Measurements from ENCODE around the gene B3GALNT2. TPM values are rescaled to one million over a fixed set of nuclear protein-coding genes. Genes with fewer than 3 reads are reported as not detected.
"Not testable (repeated sequence)": the region's sequence is repeated elsewhere in the genome, so short reads cannot be mapped to it uniquely, and the experiment has no call there.

B3GALNT2 gene
- total RNA-seq, 4 donors from 2014 or later, result 21.7 to 46.2 (median 26.1) TPM

- H3K4me3 ChIP-seq (ENCODE audit: low read depth, poor library complexity, severe bottlenecking), result no peak overlapping the region
- intact Hi-C loops (cut with DNase I; ENCODE audit: low total_unique reads), result no loop called here
- no peak for DNase-seq (ENCODE audit: low spot score in 2 of 2)
- WGBS, 2 donors, result 81 to 84% methylated on average over 1 of the region's 1 CpG
- TF ChIP-seq CTCF (IDR thresholded peaks at IDR 0.05) (no peak), POLR2A (IDR thresholded peaks at IDR 0.05) (no peak)
These were observed 30.4 kb downstream of the B3GALNT2 start for GRCh38 chr1:235473806-235474205.

GRCh38 chr1:235470741-235471439 lies 33.4 kb downstream of the B3GALNT2 start:
- 85 to 86% methylated on average over 6 of the region's 6 CpGs for WGBS, 2 donors
- no peak for DNase-seq (ENCODE audit: low spot score in 2 of 2)

GRCh38 chr1:235469897-235470296 lies 34.4 kb downstream of the B3GALNT2 start:
- intact Hi-C loops (cut with DNase I; ENCODE audit: low total_unique reads); H3K4me3 ChIP-seq (ENCODE audit: low read depth, poor library complexity, severe bottlenecking); DNase-seq (ENCODE audit: low spot score in 2 of 2): not testable (repeated sequence)
- WGBS, 2 donors, result 97 to 98% methylated on average over 2 of the region's 2 CpGs

More at GRCh38 chr1:235470741-235471439, 33.4 kb downstream of the B3GALNT2 start:
- H3K4me3 ChIP-seq (ENCODE audit: low read depth, poor library complexity, severe bottlenecking), result no peak overlapping the region
- TF ChIP-seq POLR2A (IDR thresholded peaks at IDR 0.05), result no peak
- TF ChIP-seq CTCF (IDR thresholded peaks at IDR 0.05), result no peak
- intact Hi-C loops (cut with DNase I; ENCODE audit: low total_unique reads), result no loop called here

- intact Hi-C loops (cut with DNase I; ENCODE audit: low total_unique reads), result no loop called here
- DNase-seq (ENCODE audit: low spot score in 2 of 2), result no peak
- TF ChIP-seq POLR2A (IDR thresholded peaks at IDR 0.05) (no peak), CTCF (IDR thresholded peaks at IDR 0.05) (no peak)
- 78 to 82% methylated on average over 4 of the region's 4 CpGs for WGBS, 2 donors
- H3K4me3 ChIP-seq (ENCODE audit: low read depth, poor library complexity, severe bottlenecking), result no peak overlapping the region
These were observed 35.3 kb downstream of the B3GALNT2 start for GRCh38 chr1:235468970-235469369.

GRCh38 chr1:235468004-235468403 lies 36.2 kb downstream of the B3GALNT2 start:
- no peak for DNase-seq (ENCODE audit: low spot score in 2 of 2)
- WGBS, 2 donors, result 79 to 85% methylated on average over 3 of the region's 3 CpGs
- intact Hi-C loops (cut with DNase I; ENCODE audit: low total_unique reads), result no loop called here
- H3K4me3 ChIP-seq (ENCODE audit: low read depth, poor library complexity, severe bottlenecking), result no peak overlapping the region
- TF ChIP-seq CTCF (IDR thresholded peaks at IDR 0.05), result no peak

GRCh38 chr1:235465066-235465465 lies 39.2 kb downstream of the B3GALNT2 start:
- 93 to 97% methylated on average over 3 of the region's 3 CpGs for WGBS, 2 donors
- DNase-seq (ENCODE audit: low spot score in 2 of 2), result no peak
- H3K4me3 ChIP-seq (ENCODE audit: low read depth, poor library complexity, severe bottlenecking), result no peak overlapping the region
- intact Hi-C loops (cut with DNase I; ENCODE audit: low total_unique reads), result no loop called here
- TF ChIP-seq POLR2A (IDR thresholded peaks at IDR 0.05) (no peak), CTCF (IDR thresholded peaks at IDR 0.05) (no peak)

GRCh38 chr1:235462832-235463231 lies 41.4 kb downstream of the B3GALNT2 start:
- H3K4me3 ChIP-seq (ENCODE audit: low read depth, poor library complexity, severe bottlenecking); DNase-seq (ENCODE audit: low spot score in 2 of 2); intact Hi-C loops (cut with DNase I; ENCODE audit: low total_unique reads): not testable (repeated sequence)
- WGBS, 2 donors, result 95 to 98% methylated on average over 3 of the region's 3 CpGs
